Neural cell (in vitro differentiated cells): ENCODE results near the gene SLC4A9. TPM values are rescaled to one million over a fixed set of nuclear protein-coding genes. Genes with fewer than 3 reads are reported as not detected.

Experiments used
- H2AFZ ChIP-seq: fragments of 200-600, 300-800 bp; sonication (generic), shearing (Covaris generic); 2 replicates; pipeline ENCODE4 v1.6.0; 2014; ENCODE audit warnings: low read depth, mild to moderate bottlenecking, antibody characterized with exemption, low read length, moderate library complexity
- H3F3A ChIP-seq: fragments of 200-600 bp; shearing (Covaris generic); 2 replicates; pipeline ENCODE4 v1.6.1; 2016; ENCODE audit warnings: mild to moderate bottlenecking, moderate library complexity, mixed read lengths, antibody characterized with exemption, low read length; ENCODE audit not compliant: insufficient read depth, poor library complexity, severe bottlenecking
- H3K27ac ChIP-seq: fragments of 200-600, 300-800 bp; sonication (generic), shearing (Covaris generic); 2 replicates; pipeline ENCODE4 v1.5.1; 2014; ENCODE audit warnings: mild to moderate bottlenecking, low read length, moderate library complexity
- H3K27me3 ChIP-seq: fragments of 300-800, 200-600 bp; sonication (generic), shearing (Covaris generic); 2 replicates; pipeline ENCODE4 v1.6.0; 2014; ENCODE audit warnings: mild to moderate bottlenecking, low read depth, low read length, moderate library complexity; ENCODE audit not compliant: insufficient read depth
- H3K36me3 ChIP-seq: fragments of 300-800, 200-600 bp; sonication (generic), shearing (Covaris generic); 2 replicates; pipeline ENCODE4 v1.5.1; 2014; ENCODE audit warnings: mild to moderate bottlenecking, antibody characterized with exemption, low read length, moderate library complexity; ENCODE audit not compliant: insufficient read depth
- H3K4me2 ChIP-seq: fragments of 300-800, 200-600 bp; sonication (generic), shearing (Covaris generic); 2 replicates; pipeline ENCODE4 v1.6.0; 2014; ENCODE audit warnings: mild to moderate bottlenecking, low read length
- H3K4me3 ChIP-seq: fragments of 300-800, 200-600 bp; sonication (generic), shearing (Covaris generic); 2 replicates; pipeline ENCODE4 v1.5.1; 2014; ENCODE audit warnings: mild to moderate bottlenecking, low read length, moderate library complexity
- H3K79me2 ChIP-seq: fragments of 200-600 bp; shearing (Covaris generic); replicated peaks from 2 replicates; pipeline ENCODE4 v1.6.0; 2014; ENCODE audit warnings: mild to moderate bottlenecking, low read length, moderate library complexity; ENCODE audit not compliant: insufficient read depth
- H3K9ac ChIP-seq: fragments of 300-800, 200-600 bp; sonication (generic), shearing (Covaris generic); 2 replicates; pipeline ENCODE4 v1.6.1; 2016; ENCODE audit warnings: mild to moderate bottlenecking, low read length, mixed read lengths
- H3K9me2 ChIP-seq: fragments of 200-600 bp; shearing (Covaris generic); 2 replicates; pipeline ENCODE4 v1.6.1; 2016; ENCODE audit warnings: mild to moderate bottlenecking, low read length, mixed read lengths; ENCODE audit not compliant: insufficient read depth
- H3K9me3 ChIP-seq: fragments of 200-600, 300-800 bp; sonication (generic), shearing (Covaris generic); 2 replicates; pipeline ENCODE4 v1.6.1; 2016; ENCODE audit warnings: mild to moderate bottlenecking, mixed run types, low read length, moderate library complexity, mixed read lengths
- H4K20me1 ChIP-seq: fragments of 200-600 bp; shearing (Covaris generic); 2 replicates; pipeline ENCODE4 v1.6.1; 2016; ENCODE audit warnings: mild to moderate bottlenecking, mixed run types; ENCODE audit not compliant: insufficient read depth
- CTCF ChIP-seq: fragments of 450-650 bp; IDR thresholded peaks from 2 replicates; pipeline ENCODE4 v1.5.1; 2014; ENCODE audit warnings: antibody characterized with exemption, mild to moderate bottlenecking, moderate library complexity; ENCODE audit not compliant: poor library complexity, severe bottlenecking
- EP300 ChIP-seq: fragments of 450-650 bp; conservative IDR thresholded peaks from 2 replicates; pipeline ENCODE4 v1.6.1; 2014; ENCODE audit warnings: antibody characterized with exemption, mild to moderate bottlenecking, moderate library complexity; ENCODE audit not compliant: poor library complexity, severe bottlenecking
- EZH2 ChIP-seq: fragments of 200-600, 300-800 bp; shearing (Covaris generic), sonication (generic); IDR thresholded peaks from 2 replicates; pipeline ENCODE4 v1.6.1; 2014; ENCODE audit warnings: antibody characterized with exemption, low read length, borderline replicate concordance, mild to moderate bottlenecking; ENCODE audit not compliant: insufficient read depth, poor library complexity, severe bottlenecking
- MXI1 ChIP-seq: fragments of 450-650 bp; conservative IDR thresholded peaks from 2 replicates; pipeline ENCODE4 v1.6.1; 2014; ENCODE audit warnings: antibody characterized with exemption, mild to moderate bottlenecking; ENCODE audit not compliant: poor library complexity, severe bottlenecking
- POLR2AphosphoS5 ChIP-seq: IDR thresholded peaks from 2 replicates; pipeline ENCODE4 v1.6.1; 2012
- RAD21 ChIP-seq: fragments of 450-650 bp; conservative IDR thresholded peaks from 2 replicates; pipeline ENCODE4 v1.6.1; 2014; ENCODE audit warnings: antibody characterized with exemption, mild to moderate bottlenecking, moderate library complexity
- REST ChIP-seq: IDR thresholded peaks from 2 replicates; pipeline ENCODE4 v1.6.1; 2012; ENCODE audit warnings: borderline replicate concordance
- SMC3 ChIP-seq: fragments of 450-650 bp; conservative IDR thresholded peaks from 2 replicates; pipeline ENCODE4 v1.6.1; 2014; ENCODE audit warnings: antibody characterized with exemption, mild to moderate bottlenecking, moderate library complexity; ENCODE audit not compliant: poor library complexity
- TAF1 ChIP-seq: IDR thresholded peaks from 2 replicates; pipeline ENCODE4 v1.6.1; 2012; ENCODE audit warnings: low read depth
- polyA plus RNA-seq: library from polyadenylated mRNA; depleted of rRNA; stranded (reverse); fragments of >200 nt; gene quantifications from 2 replicates; pipeline ENCODE4 v1.2.3, GENCODE V29; 2014

The SLC4A9 gene
- polyA plus RNA-seq, 1 donor from 2014 or later, result not detected

GRCh38 chr5:140340605-140341121, 19.3 kb upstream of the SLC4A9 start:
- H3K9me3 ChIP-seq, result no peaks in the 10 kb centered on the region
- no peak overlapping the region for H2AFZ ChIP-seq
- no peaks in the 10 kb centered on the region for H4K20me1 ChIP-seq
- TF ChIP-seq EP300, result no peak
- no peak overlapping the region for H3K4me3 ChIP-seq
- H3K9me2 ChIP-seq, result no peaks in the 10 kb centered on the region
- no peaks in the 10 kb centered on the region for H3F3A ChIP-seq
- H3K36me3 ChIP-seq, result no peaks in the 10 kb centered on the region
- H3K27ac ChIP-seq, result no peak overlapping the region
- no peak overlapping the region for H3K4me2 ChIP-seq
- no peaks in the 10 kb centered on the region for H3K79me2 ChIP-seq
- no peak overlapping the region for H3K9ac ChIP-seq
- no peaks in the 10 kb centered on the region for H3K27me3 ChIP-seq

GRCh38 chr5:140341591-140341990, 18.4 kb upstream of the SLC4A9 start:
- Histone ChIP-seq H3K4me3 (no peak overlapping the region), H3K79me2 (no peaks in the 10 kb centered on the region), H3K9ac (no peak overlapping the region), H3F3A (no peaks in the 10 kb centered on the region), H3K4me2 (no peak overlapping the region), H3K9me3 (no peaks in the 10 kb centered on the region), H4K20me1 (no peaks in the 10 kb centered on the region), H3K27ac (no peak overlapping the region), H3K36me3 (no peaks in the 10 kb centered on the region), H2AFZ (no peak overlapping the region), H3K27me3 (no peaks in the 10 kb centered on the region), H3K9me2 (no peaks in the 10 kb centered on the region)
- TF ChIP-seq REST (no peak), MXI1 (no peak), TAF1 (no peak), CTCF (no peak), POLR2AphosphoS5 (no peak), EP300 (no peak), RAD21 (no peak), EZH2 (no peak), SMC3 (no peak)

- H3K27me3 ChIP-seq, result no peaks in the 10 kb centered on the region
These were observed 17.7 kb upstream of the SLC4A9 start for GRCh38 chr5:140342287-140342686.

More at GRCh38 chr5:140342287-140342686, 17.7 kb upstream of the SLC4A9 start:
- TF ChIP-seq SMC3 (no peak), RAD21 (no peak), EP300 (no peak), MXI1 (no peak), CTCF (no peak), POLR2AphosphoS5 (no peak), REST (no peak), TAF1 (no peak), EZH2 (no peak)
- no peaks in the 10 kb centered on the region for H4K20me1 ChIP-seq
- no peaks in the 10 kb centered on the region for H3K9me2 ChIP-seq
- no peaks in the 10 kb centered on the region for H3K36me3 ChIP-seq
- H3F3A ChIP-seq, result no peaks in the 10 kb centered on the region
- H3K4me3 ChIP-seq, result no peak overlapping the region
- no peak overlapping the region for H2AFZ ChIP-seq
- H3K27ac ChIP-seq, result no peak overlapping the region
- H3K4me2 ChIP-seq, result no peak overlapping the region
- H3K79me2 ChIP-seq, result no peaks in the 10 kb centered on the region
- H3K9ac ChIP-seq, result no peak overlapping the region
- no peaks in the 10 kb centered on the region for H3K9me3 ChIP-seq
